GM21619 (cell line): Measurements from ENCODE around the gene NSG1.

Experiments used
- ATAC-seq: cut with Tn5 transposase; IDR thresholded peaks from one replicate; pipeline ENCODE4 v1.9.1; 2021; ENCODE audit not compliant: unreplicated experiment

The NSG1 gene

DNA sequence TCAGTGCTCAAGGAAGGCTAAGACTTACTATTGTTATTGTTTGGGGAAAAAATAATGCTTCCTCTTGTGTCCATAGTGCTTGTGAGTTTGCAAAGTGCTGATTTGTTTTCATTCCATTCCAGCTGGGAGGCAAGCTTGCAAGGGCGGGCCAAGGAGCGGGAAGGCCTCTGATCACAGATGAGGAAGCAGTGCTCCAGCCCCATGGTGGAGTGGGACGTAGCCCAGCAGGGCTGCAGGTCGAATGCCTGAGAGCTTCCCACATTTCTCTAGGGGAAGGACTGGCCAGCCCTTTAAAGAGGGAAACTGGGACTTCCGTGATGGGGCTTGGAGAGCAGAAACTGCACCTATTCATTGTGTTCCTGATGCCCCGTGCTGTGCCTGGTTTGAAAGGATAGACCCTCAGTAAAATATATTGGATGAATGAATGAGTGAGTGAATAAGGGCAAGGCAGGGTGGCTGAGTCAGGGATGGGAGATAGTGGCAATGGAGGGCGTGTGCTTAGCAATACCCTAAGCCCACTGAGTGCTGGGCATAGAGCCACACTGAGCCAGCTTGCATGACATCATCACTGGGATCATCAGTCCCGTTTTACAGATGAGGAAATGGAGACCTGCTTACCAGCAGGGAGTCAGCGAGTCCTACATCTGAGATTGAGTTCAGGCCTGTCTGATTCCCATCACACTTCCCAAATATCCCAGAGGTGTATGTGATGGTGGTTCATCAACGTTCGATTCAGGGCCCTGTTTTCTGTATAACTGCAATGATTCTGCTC, 17.9 kb upstream of the NSG1 start:
- no peak for ATAC-seq

DNA sequence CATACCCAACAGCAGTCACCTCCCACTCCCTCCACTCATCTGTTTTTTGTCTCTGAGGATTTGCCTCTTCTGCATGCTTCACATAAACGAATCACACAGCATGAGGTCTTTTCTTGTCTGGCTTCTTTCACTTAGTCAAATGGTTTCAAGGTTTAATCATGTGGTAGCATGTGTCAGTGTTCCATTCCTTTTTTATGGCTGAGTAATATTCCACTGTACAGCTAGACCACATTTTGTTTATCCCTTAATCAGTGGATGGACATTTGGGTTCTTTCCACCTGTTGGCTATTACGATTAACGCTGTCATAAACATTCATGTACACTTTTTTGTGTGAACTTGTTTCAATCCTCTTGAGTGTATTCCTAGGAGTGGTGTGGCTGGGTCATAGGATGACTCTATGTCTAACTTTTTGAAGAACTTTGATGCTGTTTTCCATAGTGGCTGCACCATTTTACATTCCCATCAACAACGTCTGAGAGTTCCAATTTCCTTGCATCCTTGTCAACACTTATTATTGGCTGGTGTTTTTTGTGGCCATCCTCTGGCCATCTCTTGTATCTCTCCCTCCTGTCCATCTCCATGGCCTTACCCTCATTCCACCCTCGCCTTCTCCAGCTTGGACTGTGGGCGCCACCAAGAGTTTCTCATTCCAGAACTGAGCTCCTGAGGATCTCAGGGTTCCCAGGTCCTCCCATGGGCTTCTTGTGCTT, 12.4 kb upstream of the NSG1 start:
- ATAC-seq: no peak

DNA sequence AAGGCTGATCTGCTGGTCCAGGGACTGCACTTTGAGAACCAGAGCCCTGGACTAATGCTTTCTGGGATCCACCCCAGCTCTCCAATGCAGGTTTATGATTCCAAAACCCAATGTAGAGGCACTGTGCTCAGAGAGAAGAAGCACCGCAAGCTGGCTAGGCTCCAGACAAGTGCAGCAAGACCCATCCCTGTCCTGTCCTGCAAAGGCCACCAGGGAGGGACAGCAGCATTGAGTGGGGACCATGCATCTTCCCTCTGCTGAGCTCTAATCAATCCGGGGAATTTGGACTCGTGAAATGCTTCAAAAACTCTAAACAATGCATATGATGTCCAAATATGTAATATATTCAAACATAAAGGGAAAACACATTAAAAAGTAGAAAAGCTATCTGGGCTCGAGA, 10.8 kb upstream of the NSG1 start:
- ATAC-seq: no peak

DNA sequence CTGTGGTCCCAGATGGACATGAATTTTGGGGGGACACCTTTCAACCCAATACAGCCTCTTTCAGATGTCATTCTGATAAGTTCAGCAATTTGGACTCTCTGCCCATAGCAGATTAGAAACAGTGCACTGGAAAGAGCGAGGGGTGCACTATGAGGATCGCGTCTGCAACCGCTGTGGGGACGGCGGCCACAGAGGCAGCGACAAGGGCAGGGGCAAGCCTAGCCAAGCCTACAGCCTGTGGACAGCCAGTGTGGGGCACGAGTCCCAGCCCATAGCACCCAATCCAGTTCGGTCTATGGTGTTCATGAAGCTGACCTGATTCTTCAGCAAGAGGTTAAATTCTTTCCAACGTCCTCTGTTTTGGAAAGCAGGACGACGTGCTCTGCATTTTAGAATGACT, 9.7 kb upstream of the NSG1 start:
- ATAC-seq: no peak

DNA sequence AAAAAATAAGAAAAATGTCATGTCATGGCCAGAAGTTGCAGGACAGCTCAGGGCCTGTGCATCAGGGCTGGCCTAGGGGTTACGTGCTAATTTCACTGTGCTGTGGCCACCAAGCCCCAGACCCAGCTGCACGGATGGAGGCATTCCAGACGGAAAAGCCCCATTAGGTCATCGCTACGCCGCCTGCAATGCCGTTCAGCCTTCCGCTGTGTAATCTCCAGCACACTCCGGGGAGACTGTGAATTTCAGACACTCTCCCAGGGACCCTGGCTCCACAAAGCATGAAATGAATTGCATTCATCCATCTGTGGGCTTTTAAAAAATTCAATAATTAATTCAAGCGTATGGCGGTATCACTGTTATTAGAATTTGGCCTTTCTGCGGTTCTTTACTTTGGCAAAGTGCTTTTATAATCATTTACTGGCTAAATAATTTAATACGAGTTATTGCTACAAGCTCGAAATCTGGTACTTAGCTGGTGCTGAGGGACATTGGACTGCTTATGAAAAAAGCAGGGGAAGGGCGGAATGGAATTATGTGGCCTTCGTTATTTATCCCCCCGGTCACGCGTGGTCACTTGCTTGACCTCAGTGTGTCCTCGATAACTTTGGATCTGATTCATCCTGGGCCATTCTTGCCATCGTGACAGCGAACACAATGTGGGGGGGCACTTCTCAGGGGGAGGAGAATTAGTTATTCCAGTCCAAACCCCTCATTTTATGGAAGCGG, 9.0 kb upstream of the NSG1 start:
- ATAC-seq: no peak

DNA sequence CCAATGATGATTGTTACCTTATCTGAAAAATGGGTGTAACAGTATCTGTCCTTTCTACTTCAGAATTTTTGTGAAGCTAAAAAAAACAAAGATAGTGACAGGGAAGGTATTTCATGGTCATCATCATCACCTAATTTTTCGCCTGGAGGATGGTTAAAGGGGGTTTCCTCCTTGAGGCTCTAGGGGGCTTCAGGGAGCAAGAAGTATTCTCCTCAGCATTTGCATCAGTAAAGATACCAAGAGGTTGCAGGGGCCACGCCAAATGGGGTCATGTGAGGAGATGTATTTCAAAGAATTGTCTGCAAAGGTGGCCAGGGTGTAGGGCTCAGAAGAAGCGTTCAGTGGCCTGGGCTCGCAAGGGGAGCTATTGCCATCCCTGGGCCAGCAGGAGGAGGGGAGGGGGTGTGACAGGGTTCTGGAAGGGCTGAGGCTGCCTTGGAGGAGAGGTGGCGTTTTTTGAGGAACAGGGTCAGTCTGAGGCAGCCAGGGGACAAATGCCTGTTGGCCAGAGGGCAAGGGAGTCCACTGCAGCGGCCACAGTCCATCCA, 7.3 kb upstream of the NSG1 start:
- ATAC-seq: no peak

DNA sequence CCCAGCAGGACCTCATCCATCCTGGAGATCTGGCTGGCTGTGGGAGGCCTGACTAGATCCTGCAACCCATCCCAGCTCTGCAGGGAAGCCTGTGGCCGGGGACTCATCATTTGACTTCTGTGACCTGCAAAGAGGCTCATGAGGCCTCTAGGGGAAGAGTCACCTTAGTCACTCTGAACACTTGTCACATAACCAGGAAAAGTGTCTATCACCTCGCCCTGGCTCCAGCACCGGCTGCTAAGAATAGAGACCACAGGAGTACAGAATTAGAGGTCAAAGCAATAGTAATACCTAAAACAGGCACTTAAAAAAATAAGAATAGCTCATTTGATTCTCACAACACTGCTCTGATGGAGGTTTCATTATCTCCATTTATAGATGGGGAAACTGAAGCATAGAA, 3.8 kb upstream of the NSG1 start:
- ATAC-seq: no peak

DNA sequence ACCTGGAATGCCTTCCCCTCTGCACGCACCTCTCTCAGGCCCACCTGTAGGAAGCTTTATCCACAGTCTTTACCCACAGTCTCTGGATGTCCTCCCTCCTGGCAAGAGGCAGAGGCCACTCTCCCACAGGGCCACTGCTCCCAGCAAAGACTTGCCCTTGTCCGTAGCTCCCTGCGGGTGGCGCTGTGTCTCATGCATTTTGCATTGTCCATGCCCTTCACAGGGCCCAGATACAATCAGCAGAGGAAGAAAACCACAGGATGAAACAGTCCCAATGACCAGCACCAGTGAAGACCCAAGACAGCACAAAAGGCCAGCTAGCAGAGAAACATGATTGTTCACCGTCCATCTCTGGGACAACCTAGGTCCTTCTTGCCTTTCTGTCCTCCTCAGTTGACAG, 2.1 kb upstream of the NSG1 start:
- ATAC-seq: no peak

DNA sequence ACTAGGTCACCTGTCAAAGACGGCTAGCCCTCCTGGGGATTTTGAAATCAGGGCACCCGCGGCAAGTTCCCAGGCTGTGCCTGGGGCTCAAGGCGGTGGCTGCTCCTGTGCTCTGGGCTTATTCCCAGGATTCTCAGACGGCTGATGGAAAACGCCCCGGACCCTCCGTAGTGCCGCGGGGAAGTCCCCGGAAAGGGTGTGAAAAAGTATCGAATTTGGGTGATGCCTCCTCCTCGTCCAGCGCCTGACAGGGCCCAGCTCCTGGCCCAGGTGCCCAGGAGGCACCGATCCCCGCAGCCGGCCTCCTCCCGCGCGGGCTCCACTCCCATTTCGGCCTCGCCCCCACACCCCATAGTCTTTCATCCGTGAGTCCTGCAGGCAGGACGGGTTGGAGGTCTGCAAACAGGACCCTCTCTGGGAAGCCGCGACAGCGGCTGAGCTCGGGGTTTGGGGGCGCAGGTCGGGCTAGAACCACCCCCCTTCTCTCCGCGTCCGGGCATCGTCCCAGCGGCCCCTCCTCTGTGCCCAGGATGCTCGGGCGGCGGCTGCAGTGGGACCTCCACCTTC, 1.1 kb upstream of the NSG1 start:
- no peak for ATAC-seq

DNA sequence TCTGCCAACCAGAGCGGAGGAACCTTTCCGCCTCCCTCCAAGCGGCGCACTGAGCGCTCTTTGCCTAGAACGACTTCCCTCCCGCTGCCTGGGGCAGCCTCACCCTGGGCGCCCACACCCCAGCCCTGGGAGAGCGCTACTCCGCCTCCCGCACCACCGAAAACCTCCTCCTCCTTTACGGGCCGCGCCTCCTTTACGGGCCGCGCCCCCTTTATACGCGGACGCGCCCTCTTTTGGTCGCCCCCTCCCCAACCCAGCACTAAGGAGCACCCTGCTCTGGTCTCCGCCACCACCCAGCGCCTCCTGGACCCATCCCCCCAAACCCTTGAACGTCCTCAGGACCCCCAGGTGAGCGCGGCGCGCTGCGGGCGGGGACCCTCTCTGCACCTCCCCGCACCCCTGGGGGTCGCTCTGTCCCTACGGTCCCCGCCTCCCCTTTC, 586 bp upstream of the NSG1 start:
- no peak for ATAC-seq

DNA sequence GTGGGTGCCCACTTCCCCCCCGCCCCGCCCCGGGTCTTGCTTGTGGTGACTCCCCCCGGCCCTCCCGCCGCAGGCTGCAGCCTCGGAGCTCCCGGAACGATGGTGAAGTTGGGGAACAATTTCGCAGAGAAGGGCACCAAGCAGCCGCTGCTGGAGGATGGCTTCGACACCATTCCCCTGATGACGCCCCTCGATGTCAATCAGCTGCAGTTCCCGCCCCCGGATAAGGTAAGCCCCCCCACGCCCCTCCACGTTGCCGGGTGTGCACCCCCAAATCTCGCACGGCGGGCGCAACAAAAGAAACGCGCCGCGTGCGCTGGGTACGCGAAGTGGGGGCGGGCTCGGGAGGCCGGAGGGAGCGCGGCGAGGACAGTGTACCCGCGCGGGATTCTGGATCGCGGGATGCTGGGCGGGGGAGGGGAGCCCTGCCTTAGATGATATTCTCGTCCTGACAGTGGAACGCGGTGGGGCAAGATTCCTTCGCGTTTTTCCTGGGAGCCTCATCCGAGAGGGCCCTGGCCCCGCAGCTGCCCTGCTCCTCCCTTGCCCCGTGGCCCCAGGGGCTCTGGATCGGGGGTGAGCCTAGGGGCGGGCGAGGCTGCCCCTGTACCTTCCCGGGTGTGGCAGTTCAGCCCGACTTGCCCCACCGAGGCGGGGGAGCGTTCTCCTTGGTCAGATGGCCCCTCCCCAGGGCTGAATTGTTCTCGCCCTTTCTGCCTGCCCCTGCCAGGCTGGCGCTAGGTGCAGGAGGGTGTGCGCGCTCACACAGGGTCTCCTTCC, 819 bp downstream of the NSG1 start:
- ATAC-seq: no peak

DNA sequence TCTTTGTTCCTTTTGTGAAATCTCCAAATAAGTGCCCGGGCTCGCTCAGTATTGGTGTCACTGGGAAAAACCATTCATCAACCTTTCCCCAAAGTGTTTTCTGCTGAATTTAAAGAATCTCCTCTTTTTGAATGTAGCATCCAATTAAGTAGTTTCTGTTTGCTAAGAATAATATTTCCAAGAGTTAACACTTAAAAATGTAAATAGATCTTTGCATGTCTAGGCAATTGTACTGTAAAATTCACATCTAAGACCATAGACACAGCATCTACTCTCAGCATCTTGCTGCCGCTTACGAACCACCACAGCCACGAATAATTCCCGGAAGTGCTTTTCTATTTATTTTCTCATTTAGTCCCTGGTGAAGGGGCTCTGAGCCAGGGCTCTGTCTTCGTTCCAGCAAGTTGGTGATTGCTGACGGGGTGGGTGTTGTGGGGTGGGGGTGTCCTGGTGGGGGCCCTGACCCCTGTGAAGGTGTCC, 1.4 kb downstream of the NSG1 start:
- ATAC-seq: no peak

DNA sequence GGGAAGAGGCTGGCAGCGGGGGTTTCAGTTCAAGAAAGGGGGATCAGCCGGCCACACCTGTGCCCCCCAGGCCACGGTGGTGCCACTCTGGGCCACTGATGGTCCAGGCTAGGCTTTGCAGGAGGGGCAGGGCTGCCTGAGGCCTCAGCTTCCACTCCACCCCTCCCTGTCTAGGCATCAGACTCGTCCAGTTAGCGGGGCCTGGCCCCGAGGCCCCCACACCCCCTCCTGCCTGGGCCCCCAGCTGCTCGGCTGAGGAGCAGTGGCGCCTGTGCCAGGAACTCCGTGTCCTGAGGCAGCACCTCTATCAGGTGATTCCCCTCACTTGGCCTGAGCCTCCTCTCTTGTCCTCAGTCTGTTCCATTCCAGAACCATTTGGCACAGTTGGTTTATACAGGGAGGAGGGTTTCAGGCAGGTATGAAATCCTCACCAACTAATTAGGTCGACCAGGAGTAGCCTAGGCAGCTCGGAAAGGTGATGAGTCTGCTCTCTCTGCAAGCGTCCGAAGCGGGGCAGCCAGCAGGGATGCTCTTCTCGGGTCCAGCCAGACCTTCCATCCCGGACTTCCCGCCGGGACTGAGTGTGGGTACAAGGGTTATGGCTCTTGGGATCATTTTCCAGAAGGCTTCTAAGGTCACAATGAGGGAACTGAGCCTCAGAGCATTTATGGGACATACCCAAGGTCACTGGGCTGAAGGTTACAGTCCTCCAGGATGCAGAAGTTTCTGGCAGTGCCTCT, 2.1 kb downstream of the NSG1 start:
- ATAC-seq: no peak

DNA sequence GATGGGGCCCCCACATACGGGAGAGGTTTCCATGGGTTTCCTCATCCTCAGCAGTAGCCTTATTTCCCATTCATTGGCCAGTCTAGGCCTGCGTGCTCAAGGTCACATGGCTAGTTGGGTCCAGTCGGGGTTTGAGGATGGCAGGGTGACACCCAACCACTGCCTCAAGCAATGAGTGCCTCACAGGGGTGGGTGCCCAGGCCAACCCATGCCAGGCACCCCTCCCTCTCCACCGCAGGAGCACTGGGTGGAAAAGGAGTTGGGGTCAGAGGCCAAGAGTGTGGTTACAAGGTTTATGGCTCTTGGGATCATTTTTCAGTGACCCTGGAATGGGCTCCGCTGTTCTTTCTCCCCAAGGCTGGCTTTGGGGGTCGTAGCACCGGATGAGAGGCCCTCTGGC, 3.1 kb downstream of the NSG1 start:
- ATAC-seq: no peak

DNA sequence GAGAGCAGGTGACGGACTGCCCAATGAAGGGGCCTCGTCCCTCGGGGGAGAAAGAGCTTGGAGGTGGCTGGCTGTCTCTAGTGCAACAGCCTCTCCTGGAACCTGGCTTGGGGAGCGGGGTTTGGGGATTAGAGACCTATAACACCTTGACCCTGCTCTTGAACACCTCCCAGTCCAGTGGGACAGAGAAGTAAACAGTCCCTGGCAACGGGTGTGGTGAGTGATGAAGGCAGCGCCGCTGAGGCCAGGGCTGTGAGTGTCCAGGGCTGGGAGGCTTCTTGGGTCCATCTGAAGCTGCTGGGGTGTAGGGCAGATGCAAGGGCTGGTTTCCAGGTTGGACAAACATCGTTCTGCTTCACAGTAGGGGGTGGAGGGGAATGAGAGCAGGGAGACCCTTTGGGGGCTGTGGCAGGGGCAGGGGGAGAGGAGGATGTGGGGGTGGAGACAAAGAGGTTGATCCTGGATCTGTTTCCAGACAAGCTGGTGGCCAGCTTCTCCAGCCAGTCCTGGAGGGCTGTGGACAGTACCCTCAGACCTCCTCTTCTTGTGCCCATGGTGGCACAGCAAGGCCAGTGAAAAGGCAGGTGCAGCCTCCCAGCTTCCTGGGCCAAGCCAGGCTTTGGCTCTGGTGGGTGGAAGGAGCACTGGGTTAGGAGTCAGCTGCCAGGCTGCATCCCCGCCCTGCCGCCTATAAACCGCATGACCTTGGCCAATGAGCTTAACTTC, 3.8 kb downstream of the NSG1 start:
- ATAC-seq: no peak

DNA sequence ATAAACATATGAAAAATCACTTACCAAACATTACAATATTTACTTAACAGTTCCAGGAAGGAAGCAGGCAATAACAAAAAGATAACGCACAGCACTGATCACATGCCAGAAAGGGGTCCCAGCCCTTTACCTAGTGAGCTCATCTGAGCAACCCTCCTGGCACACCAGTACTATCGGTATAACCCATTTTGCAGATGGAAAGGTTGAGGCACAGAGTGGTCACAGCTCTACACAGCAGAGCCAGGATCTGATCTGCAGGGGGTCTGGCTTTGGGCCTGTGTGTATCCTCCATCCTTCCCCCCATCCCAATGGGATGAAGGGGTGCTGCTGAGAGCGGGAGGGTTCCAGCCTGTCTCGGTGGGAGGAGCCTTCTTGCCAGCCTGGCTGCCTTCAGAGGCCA, 5.0 kb downstream of the NSG1 start:
- ATAC-seq: no peak

DNA sequence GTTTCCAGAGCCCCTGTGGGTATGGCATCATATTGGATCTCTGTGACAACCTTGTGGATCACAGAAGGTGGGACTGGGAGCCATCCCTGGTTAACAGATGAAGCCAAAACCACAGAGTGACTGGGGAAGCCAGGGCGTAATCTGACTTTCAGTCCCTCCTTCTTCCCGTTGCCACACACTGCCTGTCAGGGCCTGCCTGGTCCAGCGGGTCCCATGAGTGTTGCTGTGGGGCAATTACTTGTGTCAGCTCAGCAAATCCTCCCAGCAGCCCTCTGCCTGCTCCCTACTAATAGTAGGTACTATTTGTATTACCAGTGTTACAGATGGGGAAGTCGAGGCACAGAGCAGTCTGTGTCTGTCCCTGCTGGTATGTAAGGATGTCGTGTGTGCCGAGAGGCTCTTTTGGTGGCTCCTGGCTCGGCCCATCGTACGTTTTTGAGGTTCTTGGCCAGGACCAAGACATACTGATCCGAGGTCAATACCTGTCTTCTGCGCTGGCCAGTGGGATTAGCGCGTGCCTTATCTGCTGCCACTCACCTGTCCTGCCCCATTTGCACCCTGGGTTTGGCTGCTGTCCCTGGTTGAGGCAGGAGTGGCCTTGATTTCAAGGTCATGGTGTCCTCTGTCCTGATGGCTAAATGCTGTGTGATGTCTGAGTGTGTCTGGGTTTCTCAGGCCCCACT, 5.7 kb downstream of the NSG1 start:
- ATAC-seq: no peak

DNA sequence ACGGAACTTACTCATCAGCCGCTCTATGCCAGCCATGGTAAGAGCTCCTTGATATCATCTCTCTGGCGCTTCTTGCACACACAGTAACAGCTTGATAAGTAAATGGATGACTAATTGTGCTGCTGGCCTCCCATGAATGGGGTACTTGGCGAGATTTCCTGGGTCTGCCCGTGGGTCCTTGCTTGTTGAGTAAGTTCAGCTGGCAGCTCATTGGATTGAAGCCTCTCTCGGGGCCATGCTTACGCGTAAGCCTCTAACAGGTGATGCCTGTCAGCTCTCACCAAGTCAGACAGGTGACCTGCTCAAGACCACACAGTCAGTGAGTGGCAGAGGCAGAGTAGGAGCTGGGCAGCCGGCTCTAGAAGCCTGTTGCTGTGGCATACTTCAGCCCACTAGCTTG, 7.7 kb downstream of the NSG1 start:
- ATAC-seq: no peak

DNA sequence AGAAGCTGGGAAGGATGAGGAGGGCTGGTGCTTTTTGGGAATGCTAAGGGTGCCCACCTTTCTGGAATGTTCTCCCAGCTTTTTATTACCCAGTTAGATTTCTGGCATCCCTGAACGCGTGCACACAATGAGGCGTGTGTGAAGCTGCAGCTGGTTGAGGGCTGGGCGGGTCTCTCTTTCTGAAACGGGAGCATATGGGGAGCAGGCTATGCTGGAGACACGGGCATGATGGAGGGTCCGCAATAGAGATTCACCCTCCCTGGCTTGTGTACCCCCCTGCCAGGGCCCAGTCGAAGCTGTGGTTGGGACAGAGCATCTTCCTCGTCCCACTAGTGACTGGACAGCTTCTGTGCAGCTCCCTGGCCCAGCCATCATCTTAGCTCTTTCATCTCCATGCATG, 8.5 kb downstream of the NSG1 start:
- ATAC-seq: no peak
